SU-DHL-6 (cell line): Measurements from ENCODE around the gene TRMT112.

Source experiments
- H2AFZ ChIP-seq: fragments of 200-600 bp; sonication (generic); 2 replicates; pipeline ENCODE4 v1.6.1; 2014; ENCODE audit warnings: low read depth, mild to moderate bottlenecking, moderate library complexity, mixed read lengths, antibody characterized with exemption, low read length; ENCODE audit not compliant: severe bottlenecking
- H3F3A ChIP-seq: fragments of 200-600 bp; shearing (Covaris generic); 2 replicates; pipeline ENCODE4 v1.6.0; 2016; ENCODE audit warnings: antibody characterized with exemption, mild to moderate bottlenecking; ENCODE audit not compliant: insufficient read depth
- H3K27ac ChIP-seq: fragments of 200-600 bp; sonication (generic); 2 replicates; pipeline ENCODE4 v1.5.1; 2016; ENCODE audit warnings: low read depth, mild to moderate bottlenecking, low read length, moderate library complexity, mixed read lengths
- H3K27me3 ChIP-seq: fragments of 200-600 bp; sonication (generic), shearing (Covaris generic); 2 replicates; pipeline ENCODE4 v1.6.0; 2014; ENCODE audit warnings: mild to moderate bottlenecking, low read length
- H3K36me3 ChIP-seq: fragments of 200-600 bp; sonication (generic); 2 replicates; pipeline ENCODE4 v1.6.1; 2014; ENCODE audit warnings: mild to moderate bottlenecking, low read length, mixed read lengths
- H3K4me2 ChIP-seq: fragments of 300-600, 200-600 bp; shearing (Covaris generic), sonication (generic); 2 replicates; pipeline ENCODE4 v1.6.0; 2014; ENCODE audit warnings: low read length, low read depth, mild to moderate bottlenecking; ENCODE audit not compliant: poor library complexity, severe bottlenecking
- H3K4me3 ChIP-seq: fragments of 200-600 bp; sonication (generic); 2 replicates; pipeline ENCODE4 v1.5.1; 2014; ENCODE audit warnings: antibody characterized with exemption, low read length, mild to moderate bottlenecking, mixed read lengths; ENCODE audit not compliant: insufficient read depth, poor library complexity, severe bottlenecking
- H3K79me2 ChIP-seq: fragments of 200-600 bp; sonication (generic); 2 replicates; pipeline ENCODE4 v1.6.1; 2014; ENCODE audit warnings: mild to moderate bottlenecking, low read length, moderate library complexity; ENCODE audit not compliant: insufficient read depth
- H3K9ac ChIP-seq: fragments of 200-600 bp; sonication (generic); 2 replicates; pipeline ENCODE4 v1.7.0; 2014; ENCODE audit warnings: mild to moderate bottlenecking, low read length
- H3K9me2 ChIP-seq: fragments of 200-600 bp; sonication (generic); replicated peaks from 2 replicates; pipeline ENCODE4 v1.6.1; 2014; ENCODE audit warnings: low read length; ENCODE audit not compliant: insufficient read depth
- H3K9me3 ChIP-seq: fragments of 200-600 bp; sonication (generic); 2 replicates; pipeline ENCODE4 v1.6.1; 2014; ENCODE audit warnings: low read length, mixed read lengths; ENCODE audit not compliant: insufficient read depth
- H4K20me1 ChIP-seq: fragments of 200-600 bp; sonication (generic); 2 replicates; pipeline ENCODE4 v1.6.1; 2014; ENCODE audit warnings: low read depth, mild to moderate bottlenecking, antibody characterized with exemption, low read length, moderate library complexity, mixed read lengths
- CTCF ChIP-seq: fragments of 200-600 bp; sonication (generic); IDR thresholded peaks from one replicate; pipeline ENCODE4 v1.5.1; 2017; ENCODE audit warnings: antibody characterized with exemption, mild to moderate bottlenecking, low read length, moderate library complexity; ENCODE audit not compliant: insufficient read depth, poor library complexity, severe bottlenecking
- EZH2phosphoT487 ChIP-seq: fragments of 200-600 bp; sonication (generic), shearing (Covaris generic); conservative IDR thresholded peaks from 2 replicates; pipeline ENCODE4 v1.6.1; 2018; ENCODE audit warnings: mild to moderate bottlenecking, antibody characterized with exemption, low read length, moderate library complexity, mixed read lengths

Gene TRMT112

GRCh38 chr11:64305691-64306562 is 11.4 kb downstream of the TRMT112 start:
- Histone ChIP-seq H3K79me2 (peaks cover 39% of the 10 kb centered on the region), H3K27ac (peak overlapping the region; percentile 66), H4K20me1 (no peaks in the 10 kb centered on the region), H3K36me3 (no peaks in the 10 kb centered on the region), H3K9me2 (no peaks in the 10 kb centered on the region), H2AFZ (peak overlapping the region; percentile 38), H3K4me2 (peak overlapping the region; percentile 69), H3K27me3 (no peaks in the 10 kb centered on the region), H3K4me3 (peak overlapping the region; percentile 97), H3K9ac (peak overlapping the region; percentile 95), H3F3A (peaks cover 4% of the 10 kb centered on the region; the same call in 1 of the 2 replicates), H3K9me3 (no peaks in the 10 kb centered on the region)
- TF ChIP-seq CTCF (peak; percentile 50), EZH2phosphoT487 (no peak)

DNA sequence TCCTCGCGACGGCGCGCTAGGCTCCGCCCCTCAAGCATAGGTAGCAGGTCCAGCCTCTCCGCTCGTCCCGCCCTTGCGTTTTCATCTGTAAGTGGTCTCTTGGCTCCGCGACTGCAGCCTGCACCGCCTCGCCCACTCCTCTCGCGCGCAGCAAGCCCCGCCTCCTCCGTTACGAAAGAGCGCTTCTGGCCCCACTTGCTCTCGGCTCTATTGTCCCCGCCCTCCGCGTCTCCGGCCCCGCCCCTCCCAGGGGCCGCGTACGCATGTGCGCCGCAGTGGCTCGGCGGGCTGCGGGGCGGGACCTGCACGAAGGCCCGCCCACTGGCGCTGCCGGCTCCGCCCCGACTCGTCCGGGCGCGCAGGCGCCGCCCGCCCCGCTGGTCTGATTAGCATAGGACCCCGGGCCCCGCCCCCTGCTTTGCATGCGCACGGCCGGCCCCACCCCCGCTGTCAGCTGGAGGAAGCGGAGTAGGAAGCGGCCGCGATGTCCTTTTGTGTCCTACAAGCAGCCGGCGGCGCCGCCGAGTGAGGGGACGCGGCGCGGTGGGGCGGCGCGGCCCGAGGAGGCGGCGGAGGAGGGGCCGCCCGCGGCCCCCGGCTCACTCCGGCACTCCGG is 12.2 kb downstream of the TRMT112 start, which contains the start of gene ESRRA:
ESRRA (plus strand) TSS at position 450 of the 616 bp plus-strand sequence. CDS start 1,656 bp downstream, outside the sequence.
- no peaks in the 10 kb centered on the region for H3K9me2 ChIP-seq
- TF ChIP-seq EZH2phosphoT487: no peak
- no peak for TF ChIP-seq CTCF
- peak within 1 kb of the TSS; percentile 97 for H3K4me3 ChIP-seq
- H3K9me3 ChIP-seq: no peaks in the 10 kb centered on the region
- H3K36me3 ChIP-seq: no peaks in the 10 kb centered on the region
- H3K79me2 ChIP-seq: peaks cover 33% of the 10 kb centered on the region
- peak within 1 kb of the TSS; percentile 45 for H2AFZ ChIP-seq
- H3K9ac ChIP-seq: peak within 1 kb of the TSS; percentile 95
- peaks cover 4% of the 10 kb centered on the region; the same call in 1 of the 2 replicates for H3F3A ChIP-seq
- no peaks in the 10 kb centered on the region for H3K27me3 ChIP-seq
- H3K27ac ChIP-seq: peak within 1 kb of the TSS; percentile 95
- no peaks in the 10 kb centered on the region for H4K20me1 ChIP-seq
- H3K4me2 ChIP-seq: peak within 1 kb of the TSS; percentile 74

- Histone ChIP-seq H3K9ac (peak overlapping the region; percentile 89), H3K4me2 (peak overlapping the region; percentile 74), H3K36me3 (no peaks in the 10 kb centered on the region), H2AFZ (peak overlapping the region; percentile 45), H3K27ac (peak overlapping the region; percentile 95), H3K79me2 (peaks cover 28% of the 10 kb centered on the region), H3K4me3 (peak overlapping the region; percentile 67), H4K20me1 (no peaks in the 10 kb centered on the region), H3K27me3 (no peaks in the 10 kb centered on the region), H3K9me2 (no peaks in the 10 kb centered on the region), H3F3A (peaks cover 4% of the 10 kb centered on the region; the same call in 1 of the 2 replicates), H3K9me3 (no peaks in the 10 kb centered on the region)
- TF ChIP-seq CTCF: peak; percentile 100
- TF ChIP-seq EZH2phosphoT487: no peak
Observed at GRCh38 chr11:64304316-64305072, 12.9 kb downstream of the TRMT112 start.
